GM18907 (cell line): ENCODE measurements around the gene MYPN.

ENCODE experiments used
- ATAC-seq: cut with Tn5 transposase; IDR thresholded peaks from one replicate; pipeline ENCODE4 v1.9.1; 2021; ENCODE audit warnings: mild to moderate bottlenecking, moderate library complexity; ENCODE audit not compliant: unreplicated experiment

The MYPN gene

GRCh38 chr10:68092512-68092911 lies 16.8 kb upstream of the MYPN start:
- ATAC-seq: no peak

DNA sequence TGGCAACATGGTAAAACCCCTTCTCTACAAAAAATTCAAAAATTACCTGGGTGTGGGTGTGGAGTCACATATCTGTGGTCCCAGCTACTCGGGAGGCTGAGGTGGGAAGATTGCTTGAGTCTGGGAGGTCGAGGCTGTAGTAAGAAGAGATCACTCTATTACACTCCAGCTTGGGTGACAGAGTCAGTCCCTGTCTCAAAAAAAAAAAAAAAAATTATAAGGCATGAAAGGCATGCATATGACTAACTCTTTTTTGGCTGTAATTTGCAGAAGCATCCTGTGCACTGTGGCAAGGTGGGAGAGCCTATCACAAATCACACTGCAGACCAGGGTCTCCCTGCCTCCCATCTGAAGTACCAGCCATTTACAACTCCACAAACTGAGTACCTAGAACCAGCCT lies 14.1 kb upstream of the MYPN start:
- no peak for ATAC-seq

- no peak for ATAC-seq
Measured at GRCh38 chr10:68096913-68097516, 12.3 kb upstream of the MYPN start.

GRCh38 chr10:68099736-68100135 lies 9.6 kb upstream of the MYPN start:
- ATAC-seq: no peak

DNA sequence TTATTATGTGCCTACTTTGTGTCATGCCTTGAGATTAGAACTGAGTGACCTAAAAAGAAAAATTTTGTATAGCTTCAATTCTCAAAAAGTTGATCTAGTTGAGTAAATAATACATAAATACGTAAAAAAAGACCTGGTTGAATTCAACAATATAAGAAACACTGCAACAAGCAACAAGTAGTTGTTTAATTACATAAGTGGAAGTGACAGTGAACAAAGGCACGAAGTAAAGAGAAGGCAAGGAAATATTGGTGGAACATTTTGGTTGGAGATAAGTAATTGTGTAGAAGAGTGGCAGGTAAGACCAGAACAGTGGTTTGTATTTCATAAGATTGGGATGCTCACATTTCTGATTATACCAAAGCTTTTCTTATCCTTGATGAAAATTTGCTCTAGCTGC lies 8.2 kb upstream of the MYPN start:
- no peak for ATAC-seq

GRCh38 chr10:68103261-68103878 lies 5.9 kb upstream of the MYPN start:
- no peak for ATAC-seq

- ATAC-seq: no peak
Measured at GRCh38 chr10:68103901-68104300, 5.4 kb upstream of the MYPN start.

- ATAC-seq: no peak
Measured at GRCh38 chr10:68105820-68106219, 3.5 kb upstream of the MYPN start.

- no peak for ATAC-seq
Measured at GRCh38 chr10:68106656-68107055, 2.6 kb upstream of the MYPN start.

GRCh38 chr10:68107651-68108050 lies 1.6 kb upstream of the MYPN start:
- no peak for ATAC-seq

- no peak for ATAC-seq
Measured at GRCh38 chr10:68108051-68108450, 1.2 kb upstream of the MYPN start.

GRCh38 chr10:68108653-68109052 lies 635 bp upstream of the MYPN start:
- ATAC-seq: no peak

DNA sequence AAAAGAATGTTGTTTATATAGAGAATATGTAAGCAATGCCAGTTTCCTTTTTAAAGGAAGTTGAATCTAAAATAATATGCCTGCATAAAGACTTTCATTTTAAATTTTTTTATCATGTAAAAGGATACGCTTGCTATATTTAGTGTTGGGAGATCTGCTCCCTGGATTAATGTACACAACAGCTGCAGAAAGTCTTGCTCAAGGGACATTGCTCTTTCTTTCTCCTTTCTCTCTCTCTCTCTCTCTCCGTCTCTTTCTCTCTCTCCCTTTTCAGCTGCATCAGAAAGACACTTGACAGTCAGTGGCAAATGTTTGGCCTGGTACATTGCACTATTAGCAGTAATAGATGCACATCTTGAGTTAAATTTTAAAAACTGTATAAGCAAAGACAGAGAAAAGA lies 739 bp downstream of the MYPN start:
- ATAC-seq: no peak

DNA sequence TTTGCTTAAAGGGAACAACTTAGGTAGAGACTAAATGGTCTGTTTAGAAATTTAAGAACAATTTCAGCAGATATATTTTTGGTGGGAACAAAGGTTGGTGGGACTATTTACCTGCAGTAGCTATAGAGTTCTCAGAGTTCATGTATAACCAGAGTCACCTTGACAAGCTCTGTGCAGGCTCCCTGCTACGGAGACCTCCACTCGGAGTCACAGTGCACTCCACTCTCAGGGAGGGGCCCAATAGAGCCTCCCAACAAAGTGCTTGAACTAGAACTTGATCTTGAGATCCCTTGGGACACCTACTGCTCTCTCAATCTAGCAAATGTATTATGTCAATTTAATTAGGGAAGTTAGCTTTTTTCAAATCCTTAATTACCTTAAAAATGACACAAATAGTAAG lies 2.3 kb downstream of the MYPN start:
- ATAC-seq: no peak

DNA sequence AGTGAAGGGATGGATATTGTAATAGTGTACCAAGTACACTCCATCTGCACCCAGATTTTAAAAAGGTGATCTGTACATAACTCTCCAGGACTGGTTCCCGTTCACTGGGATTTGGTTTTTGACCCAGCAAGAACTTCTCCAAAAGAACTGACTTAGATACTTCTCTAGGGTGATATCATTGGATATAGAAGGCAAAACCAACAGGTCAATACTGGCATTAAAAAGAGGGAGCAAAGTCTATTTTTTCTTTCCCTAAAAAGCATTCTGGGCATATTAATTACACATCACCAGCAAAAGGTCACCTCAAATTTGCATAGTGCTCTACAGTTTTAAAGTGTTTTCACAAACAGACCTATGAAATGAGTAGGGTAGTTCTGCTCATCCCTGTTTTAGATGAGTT lies 3.5 kb downstream of the MYPN start:
- ATAC-seq: no peak

GRCh38 chr10:68118657-68119056 lies 9.4 kb downstream of the MYPN start:
- ATAC-seq: no peak

DNA sequence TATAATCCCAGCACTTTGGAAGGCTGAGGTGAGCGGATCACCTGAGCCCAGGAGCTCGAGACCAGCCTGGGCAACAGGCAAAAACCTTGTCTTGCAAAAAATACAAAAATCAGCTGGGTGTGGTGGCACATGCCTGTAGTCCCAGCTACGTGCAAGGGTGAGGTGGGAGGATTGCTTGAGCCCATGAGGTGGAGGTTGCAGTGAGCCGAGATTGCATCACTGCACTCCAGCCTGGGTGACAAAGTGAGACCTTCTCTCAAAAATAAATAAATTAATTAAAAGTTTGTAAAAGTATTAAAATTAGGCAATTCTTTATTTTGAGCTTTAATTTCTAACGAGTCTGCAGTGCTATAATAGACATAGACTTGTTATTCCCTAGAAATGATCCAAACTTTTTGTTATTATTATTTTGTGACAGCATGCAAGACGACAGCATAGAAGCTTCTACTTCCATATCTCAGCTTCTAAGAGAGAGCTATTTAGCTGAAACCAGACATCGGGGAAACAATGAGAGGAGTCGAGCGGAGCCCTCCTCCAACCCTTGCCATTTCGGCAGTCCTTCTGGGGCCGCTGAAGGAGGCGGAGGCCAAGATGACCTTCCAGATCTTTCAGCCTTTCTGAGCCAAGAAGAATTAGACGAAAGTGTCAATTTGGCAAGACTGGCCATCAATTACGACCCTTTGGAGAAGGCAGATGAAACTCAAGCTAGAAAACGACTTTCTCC lies 11.9 kb downstream of the MYPN start:
- no peak for ATAC-seq

- no peak for ATAC-seq
Measured at GRCh38 chr10:68121852-68122251, 12.6 kb downstream of the MYPN start.

- no peak for ATAC-seq
Measured at GRCh38 chr10:68124718-68125117, 15.4 kb downstream of the MYPN start.

DNA sequence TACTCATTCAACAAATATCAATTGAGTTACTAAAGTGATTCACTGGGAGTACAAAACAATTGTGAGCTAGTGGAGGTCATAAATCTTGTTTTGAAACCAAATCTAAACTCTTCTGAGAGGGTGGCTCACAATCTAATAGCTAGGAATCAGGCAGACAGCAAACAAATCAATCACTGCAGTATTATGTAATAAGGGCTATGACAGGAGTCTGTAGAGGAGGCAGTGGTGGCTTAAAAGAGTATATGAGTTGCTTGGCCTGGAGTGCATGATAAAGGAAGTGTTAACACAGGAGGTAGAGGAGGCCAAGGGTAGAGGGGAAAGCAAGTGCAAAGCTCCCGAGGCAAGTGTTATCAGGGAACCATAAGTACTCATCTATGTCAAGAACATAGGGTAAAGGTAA lies 16.5 kb downstream of the MYPN start:
- no peak for ATAC-seq

DNA sequence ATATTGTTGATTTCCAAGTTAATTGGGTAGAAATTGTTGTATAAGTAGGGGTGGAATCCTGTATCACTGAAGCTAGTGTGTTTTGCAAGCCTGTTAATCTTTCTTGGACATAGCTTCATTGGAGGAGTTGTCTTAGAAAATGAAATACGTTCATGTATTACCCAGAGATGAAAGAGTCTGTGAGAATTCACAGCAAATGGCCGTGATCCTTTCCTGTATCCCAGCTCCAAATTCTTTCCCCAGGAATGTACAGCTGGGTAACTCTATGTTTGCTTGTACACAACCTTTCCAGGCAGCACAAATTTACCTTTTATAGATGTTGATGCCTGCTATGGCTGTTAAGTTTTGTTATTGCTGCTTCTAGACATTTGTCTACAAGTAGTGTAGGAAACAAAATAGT lies 18.7 kb downstream of the MYPN start:
- ATAC-seq: no peak

DNA sequence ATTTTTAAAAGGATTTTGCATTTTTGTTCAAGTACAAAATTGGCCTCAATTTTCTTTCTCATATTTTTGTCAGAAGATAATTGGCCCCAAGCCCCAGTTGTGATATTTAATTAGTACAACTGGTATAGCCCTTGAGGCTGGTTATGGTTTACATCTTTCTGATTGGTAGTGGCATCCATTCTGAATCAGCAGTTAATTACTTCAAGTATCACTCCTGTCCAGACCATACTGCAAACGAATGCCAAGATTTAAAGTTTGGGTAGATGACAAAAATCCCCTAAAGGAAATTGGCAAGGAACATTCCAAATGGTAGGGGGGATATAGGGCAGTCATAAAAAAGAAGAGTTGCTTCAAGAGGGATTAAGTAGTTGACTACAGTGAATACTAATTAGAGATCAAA lies 23.1 kb downstream of the MYPN start:
- no peak for ATAC-seq

GRCh38 chr10:68133523-68133922 lies 24.2 kb downstream of the MYPN start:
- no peak for ATAC-seq
